Fibroblast of upper back skin (primary cell): Measurements from ENCODE around the gene PSME1.

Source experiments
- DNase-seq: peaks from one replicate; pipeline ENCODE4 v3.0.0-alpha.2; 2013

The PSME1 gene

DNA sequence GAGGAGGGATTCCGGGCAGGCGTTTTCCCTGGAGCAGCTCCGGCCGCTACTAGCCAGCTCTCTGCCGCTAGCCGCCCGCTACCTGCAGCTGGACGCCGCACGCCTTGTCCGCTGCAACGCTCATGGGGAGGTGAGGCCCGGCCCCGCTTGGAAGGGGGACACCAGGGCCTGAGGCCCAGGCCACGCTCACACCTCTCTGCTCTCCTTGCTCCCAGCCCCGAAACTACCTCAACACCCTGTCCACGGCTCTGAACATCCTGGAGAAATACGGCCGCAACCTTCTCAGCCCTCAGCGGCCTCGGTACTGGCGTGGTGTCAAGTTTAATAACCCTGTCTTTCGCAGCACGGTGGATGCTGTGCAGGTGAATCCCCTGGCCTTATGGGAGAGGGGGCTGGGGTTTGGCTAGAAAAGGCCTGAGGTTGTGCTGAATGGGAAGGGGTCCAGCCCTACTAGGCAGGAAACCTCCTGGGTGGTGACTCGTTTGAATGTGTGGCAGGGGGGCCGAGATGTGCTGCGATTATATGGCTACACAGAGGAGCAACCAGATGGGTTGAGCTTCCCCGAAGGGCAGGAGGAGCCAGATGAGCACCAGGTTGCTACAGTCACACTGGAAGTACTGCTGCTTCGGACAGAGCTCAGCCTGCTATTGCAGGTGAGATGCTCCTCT is 11.9 kb downstream of the PSME1 start:
- DNase-seq, result no peak

DNA sequence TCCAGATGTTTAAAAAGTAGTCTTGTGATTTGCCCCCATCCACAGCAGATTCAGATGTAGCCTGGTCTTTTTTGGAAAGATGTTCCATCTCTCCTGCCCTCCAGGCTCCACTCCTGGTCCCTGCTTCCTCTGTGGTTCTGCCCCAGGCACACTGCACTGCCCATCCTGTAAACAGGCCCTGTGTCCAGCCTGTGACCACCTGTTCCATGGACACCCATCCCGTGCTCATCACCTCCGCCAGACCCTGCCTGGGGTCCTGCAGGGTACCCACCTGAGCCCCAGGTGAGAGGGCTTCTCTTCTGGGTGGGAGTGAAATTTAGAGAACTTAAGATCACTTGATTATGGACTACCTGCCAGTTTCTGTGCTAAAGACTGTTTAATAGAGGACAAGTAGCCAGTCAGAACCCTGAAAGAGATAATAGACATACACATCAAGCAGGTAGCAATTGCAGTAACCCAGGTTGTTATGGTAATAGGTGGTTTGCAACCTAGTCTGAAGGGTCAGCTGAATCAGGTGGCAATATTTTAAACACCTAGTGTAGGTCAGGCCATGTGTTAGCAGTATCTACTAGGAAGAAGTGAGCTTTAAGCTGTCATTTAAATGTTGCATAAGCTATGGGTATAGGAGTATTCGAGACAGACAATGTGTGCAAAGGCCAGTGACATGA is 13.4 kb downstream of the PSME1 start:
- DNase-seq, result no peak

DNA sequence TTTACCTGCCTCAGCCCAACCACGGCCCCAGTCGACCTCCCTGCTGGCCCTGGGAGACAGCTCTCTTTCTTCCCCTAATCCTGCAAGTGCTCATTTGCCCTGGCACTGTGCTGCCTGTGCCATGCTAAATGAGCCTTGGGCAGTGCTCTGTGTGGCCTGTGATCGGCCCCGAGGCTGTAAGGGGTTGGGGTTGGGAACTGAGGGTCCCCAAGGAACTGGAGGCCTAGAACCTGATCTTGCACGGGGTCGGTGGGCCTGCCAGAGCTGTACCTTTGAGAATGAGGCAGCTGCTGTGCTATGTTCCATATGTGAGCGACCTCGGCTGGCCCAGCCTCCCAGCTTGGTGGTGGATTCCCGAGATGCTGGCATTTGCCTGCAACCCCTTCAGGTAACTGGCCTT is 14.1 kb downstream of the PSME1 start:
- no peak for DNase-seq

DNA sequence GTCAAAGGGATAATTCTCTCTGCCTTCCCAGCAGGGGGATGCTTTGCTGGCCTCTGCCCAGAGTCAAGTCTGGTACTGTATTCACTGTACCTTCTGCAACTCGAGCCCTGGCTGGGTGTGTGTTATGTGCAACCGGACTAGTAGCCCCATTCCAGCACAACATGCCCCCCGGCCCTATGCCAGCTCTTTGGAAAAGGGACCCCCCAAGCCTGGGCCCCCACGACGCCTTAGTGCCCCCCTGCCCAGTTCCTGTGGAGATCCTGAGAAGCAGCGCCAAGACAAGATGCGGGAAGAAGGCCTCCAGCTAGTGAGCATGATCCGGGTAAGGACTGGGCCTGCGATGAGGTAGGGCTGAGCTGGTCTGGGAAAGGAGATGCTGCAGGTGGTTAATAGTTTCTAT is 14.6 kb downstream of the PSME1 start:
- no peak for DNase-seq

DNA sequence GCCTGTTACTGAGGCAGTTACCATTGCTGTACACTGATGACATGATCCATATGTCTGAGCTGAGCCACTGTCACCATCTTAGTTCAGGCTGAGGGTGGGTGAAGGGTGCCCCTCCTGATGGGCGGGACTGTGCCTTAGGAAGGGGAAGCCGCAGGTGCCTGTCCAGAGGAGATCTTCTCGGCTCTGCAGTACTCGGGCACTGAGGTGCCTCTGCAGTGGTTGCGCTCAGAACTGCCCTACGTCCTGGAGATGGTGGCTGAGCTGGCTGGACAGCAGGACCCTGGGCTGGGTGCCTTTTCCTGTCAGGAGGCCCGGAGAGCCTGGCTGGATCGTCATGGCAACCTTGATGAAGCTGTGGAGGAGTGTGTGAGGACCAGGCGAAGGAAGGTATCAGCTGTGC is 15.0 kb downstream of the PSME1 start:
- no peak for DNase-seq

DNA sequence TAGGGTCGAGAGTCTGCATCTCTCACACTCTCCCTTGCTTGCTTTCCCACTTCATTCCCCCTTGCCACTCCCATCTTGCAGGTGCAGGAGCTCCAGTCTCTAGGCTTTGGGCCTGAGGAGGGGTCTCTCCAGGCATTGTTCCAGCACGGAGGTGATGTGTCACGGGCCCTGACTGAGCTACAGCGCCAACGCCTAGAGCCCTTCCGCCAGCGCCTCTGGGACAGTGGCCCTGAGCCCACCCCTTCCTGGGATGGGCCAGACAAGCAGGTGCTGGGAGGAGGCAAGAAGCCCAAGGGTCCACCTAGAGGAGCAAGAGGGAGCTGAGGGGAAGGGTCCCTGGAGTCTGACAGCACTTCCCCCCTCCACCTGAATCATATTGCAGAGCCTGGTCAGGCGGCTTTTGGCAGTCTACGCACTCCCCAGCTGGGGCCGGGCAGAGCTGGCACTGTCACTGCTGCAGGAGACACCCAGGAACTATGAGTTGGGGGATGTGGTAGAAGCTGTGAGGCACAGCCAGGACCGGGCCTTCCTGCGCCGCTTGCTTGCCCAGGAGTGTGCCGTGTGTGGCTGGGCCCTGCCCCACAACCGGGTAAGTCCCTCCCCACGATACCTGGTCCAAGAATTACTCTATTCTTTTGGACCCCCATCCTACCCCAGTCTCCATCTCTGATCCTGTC is 15.5 kb downstream of the PSME1 start:
- no peak for DNase-seq

DNA sequence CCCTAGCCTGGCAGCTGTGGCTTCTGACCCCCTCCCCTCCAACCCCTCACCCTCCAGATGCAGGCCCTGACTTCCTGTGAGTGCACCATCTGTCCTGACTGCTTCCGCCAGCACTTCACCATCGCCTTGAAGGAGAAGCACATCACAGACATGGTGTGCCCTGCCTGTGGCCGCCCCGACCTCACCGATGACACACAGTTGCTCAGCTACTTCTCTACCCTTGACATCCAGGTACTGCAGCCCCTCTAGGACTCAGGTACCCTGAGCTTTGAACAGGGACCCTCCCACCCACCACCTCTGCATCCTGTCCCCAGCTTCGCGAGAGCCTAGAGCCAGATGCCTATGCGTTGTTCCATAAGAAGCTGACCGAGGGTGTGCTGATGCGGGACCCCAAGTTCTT is 19.1 kb downstream of the PSME1 start:
- DNase-seq, result no peak

DNA sequence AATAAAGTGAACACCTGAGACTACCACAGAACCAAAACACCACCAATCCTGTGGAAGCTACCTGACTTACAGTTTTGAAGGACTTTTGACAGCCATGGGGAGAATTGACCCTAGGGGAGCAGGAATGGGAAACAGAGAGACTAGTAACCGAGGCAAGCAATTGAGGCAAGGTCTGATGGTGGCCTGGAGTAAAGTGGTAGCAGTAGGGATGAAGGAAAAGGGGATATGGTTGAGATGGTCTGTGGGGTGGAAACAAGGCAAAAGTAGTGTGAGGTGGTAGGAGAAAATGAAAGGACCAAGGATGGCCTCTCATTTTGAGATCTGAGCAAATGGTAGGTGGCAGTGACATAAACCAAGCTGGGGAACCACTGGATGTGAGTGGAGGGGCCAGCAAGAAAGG is 20.8 kb downstream of the PSME1 start:
- no peak for DNase-seq

DNA sequence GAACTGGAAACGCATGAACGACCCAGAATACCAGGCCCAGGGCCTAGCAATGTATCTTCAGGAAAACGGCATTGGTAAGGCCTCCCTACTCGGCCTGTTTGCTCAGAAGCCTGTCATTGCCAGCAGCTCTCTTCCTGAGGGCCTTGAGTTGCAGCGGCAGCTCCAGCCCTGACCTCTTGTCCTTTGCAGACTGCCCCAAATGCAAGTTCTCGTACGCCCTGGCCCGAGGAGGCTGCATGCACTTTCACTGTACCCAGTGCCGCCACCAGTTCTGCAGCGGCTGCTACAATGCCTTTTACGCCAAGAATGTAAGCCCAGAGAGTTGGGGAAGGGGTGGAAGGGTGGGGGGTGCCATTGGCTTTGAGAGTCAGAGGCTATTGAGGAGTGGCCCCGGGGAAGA is 21.3 kb downstream of the PSME1 start:
- DNase-seq, result no peak

DNA sequence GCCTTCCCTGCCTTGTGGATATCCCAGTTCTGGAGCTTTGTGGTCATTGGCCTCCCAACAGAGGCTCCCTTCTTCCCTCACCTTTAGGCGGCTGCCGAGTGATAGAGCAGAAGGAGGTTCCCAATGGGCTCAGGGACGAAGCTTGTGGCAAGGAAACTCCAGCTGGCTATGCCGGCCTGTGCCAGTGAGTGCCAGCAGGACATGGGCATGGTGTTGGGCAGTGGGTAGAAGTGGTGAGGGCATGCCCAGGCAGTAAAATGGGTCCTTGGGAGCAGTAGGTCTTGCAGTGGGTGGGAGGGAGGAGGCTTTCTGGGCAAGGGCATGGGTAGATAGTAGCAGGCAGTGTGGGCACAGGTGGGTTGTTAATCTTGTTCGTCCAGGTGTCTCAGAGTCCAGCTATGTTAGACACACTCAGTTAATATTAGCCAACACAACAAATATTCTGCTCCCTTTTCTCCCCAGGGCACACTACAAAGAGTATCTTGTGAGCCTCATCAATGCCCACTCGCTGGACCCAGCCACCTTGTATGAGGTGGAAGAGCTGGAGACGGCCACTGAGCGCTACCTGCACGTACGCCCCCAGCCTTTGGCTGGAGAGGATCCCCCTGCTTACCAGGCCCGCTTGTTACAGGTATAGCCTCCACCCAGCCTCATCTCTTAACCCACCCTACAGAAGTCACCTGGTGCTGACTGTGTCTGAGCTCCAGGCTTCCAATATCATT is 23.9 kb downstream of the PSME1 start:
- DNase-seq, result no peak

DNA sequence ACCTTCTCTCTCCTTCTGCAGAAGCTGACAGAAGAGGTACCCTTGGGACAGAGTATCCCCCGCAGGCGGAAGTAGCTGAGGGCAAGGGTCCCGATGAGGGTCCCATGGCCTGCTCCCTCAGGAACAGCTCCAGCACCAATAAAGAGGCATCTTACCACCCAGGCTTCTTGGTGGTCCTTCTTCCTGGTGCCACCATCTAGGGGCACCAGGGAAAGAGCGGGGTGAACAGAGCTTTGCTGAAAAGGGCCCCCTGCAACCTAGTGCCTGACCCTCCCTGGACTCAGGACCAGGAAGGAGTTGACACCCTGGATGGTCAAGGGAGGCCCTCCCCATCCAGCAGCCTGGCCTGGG is 24.5 kb downstream of the PSME1 start:
- DNase-seq, result no peak

DNA sequence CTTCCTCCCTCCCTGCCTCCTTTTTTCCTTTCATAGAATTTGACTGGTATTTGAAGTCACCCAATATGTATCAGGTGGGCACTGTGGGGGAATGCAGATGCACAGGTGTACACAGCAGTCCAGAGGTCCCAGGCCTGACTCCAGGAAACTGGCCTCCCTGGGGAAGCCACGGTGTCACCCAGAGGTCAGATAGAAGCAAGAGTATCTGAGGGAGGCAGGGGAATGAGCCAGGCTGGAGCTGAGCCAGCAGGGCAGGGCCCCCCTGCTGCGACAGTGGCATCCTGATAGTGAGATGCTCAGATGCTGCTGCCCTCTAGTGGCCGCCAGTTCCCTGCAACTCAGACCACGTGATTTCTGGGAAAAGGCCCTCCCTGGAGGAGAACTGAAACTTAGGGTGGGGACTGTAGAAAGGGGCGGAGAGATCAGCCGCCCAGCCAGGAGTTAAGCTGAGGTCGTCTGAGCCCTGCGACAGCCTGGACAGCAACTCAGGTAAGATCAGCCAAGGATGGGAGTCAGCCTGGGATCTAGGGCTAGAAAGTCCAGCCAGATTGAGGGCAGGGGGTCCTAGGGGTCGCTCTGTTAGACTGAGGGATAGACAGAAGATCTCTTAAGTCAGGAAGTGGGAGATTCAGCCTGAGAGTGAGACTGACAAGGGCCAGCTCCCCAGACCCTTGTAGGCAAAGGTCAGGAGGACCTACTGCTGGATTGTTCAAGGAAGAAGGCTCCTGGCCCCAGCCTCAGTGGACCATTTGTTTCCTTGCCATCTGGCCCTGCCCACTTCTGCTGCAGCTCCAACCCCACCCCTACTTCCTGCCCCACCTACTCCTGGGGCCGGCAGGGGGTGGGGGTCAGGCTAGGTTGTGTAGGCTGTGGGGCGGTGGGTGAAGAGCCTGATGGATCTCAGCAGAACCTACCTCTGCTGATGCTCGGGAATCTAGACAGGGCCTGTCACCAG is 25.1 kb downstream of the PSME1 start, which contains the start of gene IRF9:
IRF9 (plus strand) TSS at position 416 of the 955 bp plus-strand sequence. CDS start 880 bp downstream, outside the sequence.
- DNase-seq, result peak; percentile 93

DNA sequence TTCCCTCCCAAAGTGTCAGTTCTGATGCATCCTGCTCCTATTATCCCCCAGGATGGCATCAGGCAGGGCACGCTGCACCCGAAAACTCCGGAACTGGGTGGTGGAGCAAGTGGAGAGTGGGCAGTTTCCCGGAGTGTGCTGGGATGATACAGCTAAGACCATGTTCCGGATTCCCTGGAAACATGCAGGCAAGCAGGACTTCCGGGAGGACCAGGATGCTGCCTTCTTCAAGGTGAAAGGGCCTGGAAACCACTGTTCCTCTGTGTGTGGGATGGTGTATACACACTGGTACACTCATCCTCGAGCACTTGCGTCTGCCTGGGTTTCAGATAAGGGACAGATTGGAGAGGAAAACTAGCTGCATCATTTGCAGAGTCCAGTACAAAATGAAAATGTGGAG is 26.1 kb downstream of the PSME1 start:
- DNase-seq, result no peak

DNA sequence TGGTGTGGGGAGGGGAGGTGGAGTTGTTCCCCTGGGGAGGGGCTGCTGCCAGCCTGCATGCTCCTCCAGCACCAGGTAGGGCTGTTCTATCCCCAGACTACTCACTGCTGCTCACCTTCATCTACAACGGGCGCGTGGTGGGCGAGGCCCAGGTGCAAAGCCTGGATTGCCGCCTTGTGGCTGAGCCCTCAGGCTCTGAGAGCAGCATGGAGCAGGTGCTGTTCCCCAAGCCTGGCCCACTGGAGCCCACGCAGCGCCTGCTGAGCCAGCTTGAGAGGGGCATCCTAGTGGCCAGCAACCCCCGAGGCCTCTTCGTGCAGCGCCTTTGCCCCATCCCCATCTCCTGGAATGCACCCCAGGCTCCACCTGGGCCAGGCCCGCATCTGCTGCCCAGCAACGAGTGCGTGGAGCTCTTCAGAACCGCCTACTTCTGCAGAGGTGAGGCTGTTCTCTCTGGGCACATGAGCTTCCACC is 28.6 kb downstream of the PSME1 start:
- no peak for DNase-seq

DNA sequence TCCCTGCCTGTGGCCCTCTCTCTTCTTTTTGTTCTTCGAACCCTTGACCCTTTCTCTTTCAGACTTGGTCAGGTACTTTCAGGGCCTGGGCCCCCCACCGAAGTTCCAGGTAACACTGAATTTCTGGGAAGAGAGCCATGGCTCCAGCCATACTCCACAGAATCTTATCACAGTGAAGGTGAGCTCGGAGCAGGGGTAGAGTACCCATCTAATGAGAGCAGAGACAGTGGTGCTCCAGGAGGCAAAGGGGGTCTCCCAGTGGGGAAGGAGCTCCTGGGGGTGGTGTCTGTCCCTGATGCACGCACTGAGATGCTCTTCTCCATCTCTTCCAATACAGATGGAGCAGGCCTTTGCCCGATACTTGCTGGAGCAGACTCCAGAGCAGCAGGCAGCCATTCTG is 29.8 kb downstream of the PSME1 start:
- DNase-seq, result no peak

DNA sequence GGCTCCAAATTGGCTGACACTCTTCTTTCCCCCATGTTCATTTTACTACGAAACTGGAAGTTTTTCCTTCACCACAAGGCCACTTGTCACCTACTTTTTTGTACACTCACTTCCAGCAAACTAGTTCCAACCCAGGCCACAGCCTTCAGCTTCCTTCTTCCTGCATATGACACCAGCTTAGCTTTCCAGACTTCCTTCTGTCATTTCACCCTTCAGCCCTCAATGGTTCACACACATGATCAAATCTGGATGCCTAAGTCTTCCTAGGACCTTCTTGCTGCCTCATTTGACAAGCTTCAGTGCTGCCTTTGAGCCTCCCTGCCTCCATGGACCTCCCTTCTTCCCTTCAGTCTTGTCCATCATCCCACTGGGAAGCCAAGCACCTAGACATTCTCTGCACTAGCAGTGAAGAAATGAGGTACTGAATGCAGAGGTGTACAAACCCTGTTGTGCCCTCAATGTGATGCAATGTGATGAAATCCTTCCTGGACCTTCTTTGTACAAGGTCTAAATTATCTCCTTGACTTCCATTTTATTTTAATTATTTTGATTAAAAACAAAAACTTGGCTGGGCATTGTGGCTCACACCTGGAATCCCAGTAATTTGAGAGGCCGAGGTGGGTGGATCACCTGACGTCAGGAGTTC is 31.6 kb downstream of the PSME1 start:
- no peak for DNase-seq

DNA sequence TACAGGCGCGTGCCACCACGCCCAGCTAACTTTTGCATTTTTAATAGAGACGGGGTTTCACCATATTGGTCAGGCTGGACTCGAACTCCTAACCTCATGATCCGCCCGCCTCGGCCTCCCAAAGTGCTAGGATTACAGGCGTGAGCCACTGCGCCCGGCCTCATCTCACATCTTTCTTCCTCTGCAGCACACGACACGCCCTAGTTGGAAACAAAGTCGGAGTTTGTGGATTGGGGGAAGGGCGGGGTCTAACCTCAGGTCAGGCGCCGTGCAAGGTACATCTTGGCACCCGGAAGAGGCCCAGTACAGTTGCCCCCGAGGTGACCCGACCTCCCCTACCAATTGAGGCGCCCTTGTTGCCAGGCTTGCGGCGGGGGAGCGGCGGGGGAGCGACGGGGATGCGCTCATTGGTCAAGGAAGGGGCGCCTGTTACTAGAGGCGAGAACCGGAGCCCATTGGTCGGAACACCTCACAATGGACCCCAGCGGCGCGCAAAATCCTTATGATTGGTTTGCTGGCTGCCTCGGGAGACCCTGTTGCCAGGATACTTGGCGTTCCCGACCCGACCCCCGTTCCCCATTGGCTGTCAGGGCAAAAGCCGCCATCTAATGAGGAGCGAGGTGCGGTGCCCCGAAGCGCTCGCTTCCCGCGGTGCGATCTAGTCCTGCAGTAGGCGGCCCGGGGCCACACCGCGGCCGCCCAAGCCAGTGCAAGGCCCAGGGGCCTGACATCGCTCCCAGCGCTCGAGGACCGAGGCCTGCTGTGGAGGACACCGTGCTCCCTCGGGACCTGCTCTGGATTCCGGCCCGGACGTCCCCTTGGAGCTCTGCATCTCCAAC is 35.6 kb downstream of the PSME1 start, which contains the start of gene REC8:
REC8 (plus strand) TSS at position 659 of the 839 bp plus-strand sequence. CDS start 473 bp downstream, outside the sequence.
- peak; percentile 78 for DNase-seq

DNA sequence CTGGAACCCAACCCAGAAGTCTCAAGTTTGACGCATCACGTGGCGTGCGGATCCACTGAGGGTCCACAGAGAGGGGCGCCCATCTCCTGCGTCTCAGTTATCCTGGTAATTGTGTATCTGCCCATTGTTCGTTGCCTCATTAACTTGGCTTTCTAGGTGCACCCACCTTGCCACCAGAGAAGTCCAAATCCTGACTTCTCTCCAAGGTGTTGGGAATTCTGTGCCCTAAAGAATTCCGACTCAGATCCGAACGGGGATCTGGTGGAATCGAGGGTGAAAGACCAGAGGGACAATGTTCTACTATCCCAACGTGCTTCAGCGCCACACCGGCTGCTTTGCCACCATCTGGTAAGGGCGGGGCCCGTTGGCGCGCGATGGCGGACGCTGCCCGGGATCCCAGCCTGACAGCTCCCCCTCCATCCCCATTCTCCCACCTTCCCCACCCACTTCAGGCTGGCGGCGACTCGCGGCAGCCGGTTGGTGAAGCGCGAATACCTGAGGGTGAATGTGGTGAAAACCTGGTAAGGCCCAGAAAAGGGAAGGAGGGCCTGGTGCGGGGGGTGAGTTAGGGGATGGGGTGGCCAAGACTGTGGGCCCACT is 36.4 kb downstream of the PSME1 start:
- no peak for DNase-seq

DNA sequence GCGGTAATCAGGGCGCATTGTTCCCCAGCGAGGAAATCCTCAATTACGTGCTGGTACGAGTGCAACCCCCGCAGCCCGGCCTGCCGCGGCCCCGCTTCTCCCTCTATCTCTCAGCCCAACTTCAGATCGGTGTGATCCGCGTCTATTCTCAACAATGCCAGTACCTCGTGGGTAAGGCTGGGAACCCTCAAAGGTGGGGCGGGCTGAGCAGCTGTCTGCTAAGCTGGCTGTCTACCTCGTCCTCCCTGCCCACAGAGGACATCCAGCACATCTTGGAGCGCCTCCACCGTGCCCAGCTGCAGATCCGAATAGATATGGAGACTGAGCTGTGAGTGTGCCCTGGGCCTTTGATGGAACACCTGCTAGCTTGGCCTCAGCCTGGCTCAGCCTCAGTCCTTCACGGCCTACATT is 36.9 kb downstream of the PSME1 start:
- no peak for DNase-seq

DNA sequence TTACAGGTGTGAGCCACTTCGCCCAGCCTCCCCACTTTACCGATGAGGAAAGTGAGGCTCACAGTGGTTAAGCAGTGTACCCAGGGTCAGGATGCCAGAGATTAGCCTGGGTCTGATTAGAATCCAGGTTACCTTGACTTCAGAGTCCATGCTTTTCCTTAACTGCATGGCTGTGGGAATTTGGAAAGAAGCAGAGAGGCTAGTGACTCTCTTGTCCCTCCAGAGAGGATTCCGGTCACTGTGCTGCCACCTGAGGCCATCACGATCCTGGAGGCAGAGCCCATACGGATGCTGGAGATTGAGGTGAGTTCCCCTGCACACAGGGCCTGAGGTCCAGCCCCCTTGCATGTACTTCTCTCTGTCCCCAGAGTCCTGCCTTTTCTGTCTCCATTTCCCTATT is 40.6 kb downstream of the PSME1 start:
- DNase-seq, result no peak
